GM18873 (cell line): Measurements from ENCODE around the gene BAIAP2.
"Not testable (repeated sequence)": the region's sequence is repeated elsewhere in the genome, so short reads cannot be mapped to it uniquely, and the experiment has no call there.

Experiments used
- ATAC-seq: cut with Tn5 transposase; IDR thresholded peaks from one replicate; pipeline ENCODE4 v1.9.1; 2021; ENCODE audit warnings: mild to moderate bottlenecking, moderate library complexity, moderate number of reproducible peaks; ENCODE audit not compliant: unreplicated experiment, low FRiP score

BAIAP2 gene

DNA sequence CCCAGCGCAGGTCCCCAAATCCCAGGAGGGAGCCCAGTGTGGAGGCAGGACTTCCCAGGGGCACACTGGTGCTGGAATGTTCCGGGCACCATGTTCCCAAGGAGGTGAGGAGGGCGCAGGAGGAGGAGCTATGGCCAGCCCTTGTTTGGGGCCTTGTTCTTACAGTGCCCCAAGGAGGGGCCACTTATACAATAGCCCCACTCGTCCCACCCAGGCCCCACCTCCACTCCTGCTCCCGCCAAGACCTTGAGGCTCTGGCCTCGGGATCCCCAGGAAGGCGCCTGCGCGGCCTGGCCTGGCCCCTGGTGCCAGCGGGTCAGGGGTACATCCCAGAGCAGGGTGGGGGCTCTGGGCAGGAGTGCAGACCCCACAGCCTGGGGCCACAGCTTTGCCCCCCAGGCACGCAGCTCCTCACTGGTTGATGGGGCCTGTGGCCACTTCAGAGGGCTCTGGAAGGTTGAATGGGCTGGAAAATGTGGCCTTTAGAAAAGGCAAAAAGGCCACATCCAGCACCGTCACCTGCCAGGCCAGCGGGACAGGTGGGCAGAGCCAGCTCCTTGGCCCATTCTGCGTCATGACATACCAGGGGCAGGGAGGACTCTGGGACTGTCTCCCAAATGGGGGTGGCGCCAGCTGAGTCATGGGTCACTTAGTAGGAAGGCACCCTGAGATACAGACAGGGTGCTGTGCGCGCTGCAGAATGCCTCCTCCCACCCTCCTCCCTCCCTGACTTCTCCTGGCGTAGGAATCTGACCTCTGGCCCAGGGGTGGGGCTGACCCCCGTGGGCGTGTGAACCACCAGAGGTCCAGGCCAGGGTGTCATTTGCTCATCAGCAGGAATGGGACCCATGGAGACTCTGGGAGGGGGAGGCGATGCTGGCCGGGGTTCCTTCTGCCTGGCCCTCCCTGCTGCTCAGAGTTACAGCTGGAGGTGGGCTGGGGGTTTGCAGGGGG lies 98.1 kb downstream of the BAIAP2 start:
- no peak for ATAC-seq

DNA sequence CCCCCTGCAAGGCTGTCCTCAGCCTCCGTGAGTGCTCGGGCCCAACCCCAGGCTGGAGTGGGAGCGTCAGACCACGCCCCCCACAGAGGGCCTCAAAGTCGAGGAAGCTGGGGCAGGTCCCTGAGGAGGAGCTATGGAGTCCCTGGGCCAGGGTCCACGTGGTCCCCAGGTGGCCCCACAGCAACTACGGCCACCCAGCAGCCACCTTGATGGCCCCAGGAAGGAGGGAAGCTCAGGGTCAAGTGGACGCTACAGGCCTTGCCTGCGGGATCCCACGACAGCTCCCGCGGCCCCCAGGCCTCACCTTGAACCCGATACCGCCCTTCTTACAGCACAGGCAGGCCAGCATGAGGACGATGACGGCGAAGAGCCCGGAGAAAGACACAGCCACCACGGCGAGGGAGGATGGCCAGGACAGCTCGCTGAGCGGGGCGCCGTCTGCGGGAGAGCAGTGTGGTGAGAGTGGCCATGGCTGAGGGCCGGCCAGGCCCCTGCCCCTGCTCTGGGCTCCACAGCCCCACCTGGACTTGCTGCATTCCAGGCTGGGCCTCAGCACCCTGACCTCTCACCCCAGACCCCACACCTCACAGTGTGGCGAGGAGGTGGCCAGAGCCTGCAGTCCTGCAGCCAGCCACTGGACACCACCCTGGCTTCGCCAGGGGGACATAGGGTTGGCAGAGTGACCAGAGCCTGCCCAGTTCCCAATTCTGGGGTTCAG lies 99.3 kb downstream of the BAIAP2 start:
- no peak for ATAC-seq

DNA sequence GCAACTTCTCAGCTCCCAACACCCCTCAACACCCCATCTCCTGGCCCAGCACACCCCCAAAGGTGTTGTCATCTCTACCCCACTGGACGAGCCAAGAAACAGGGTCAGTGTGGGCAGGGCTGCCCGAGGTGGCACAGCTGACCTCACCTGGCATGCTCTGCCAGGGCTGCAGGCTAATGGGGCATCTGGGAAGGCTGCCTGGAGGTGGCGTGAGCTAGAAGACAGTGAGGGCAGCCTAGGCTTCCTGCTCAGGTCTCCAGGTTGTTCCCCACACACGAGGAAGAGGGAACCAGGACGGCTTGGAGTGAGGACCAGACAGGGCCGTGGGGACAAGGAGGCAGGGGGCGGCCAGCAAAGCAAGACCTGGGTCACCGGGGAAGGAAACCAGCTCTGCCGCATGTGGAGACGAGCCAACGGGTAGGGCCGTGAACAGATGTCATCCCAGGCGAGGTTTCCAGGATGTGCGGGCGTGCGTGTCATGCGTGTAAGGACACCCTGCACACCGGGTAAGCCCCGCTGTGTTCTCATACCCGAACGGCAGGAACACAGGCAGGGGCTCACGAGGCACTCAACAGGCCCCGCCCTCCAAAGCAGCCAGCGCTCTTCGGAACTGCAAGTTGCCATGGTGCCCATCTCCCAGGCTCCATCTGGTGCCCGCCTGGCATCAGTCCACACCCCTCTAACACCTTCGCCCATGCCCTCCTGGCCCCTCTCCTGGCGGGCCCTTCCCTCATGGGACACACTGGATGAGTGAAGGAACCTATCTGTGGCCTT lies 100.7 kb downstream of the BAIAP2 start:
- no peak for ATAC-seq

DNA sequence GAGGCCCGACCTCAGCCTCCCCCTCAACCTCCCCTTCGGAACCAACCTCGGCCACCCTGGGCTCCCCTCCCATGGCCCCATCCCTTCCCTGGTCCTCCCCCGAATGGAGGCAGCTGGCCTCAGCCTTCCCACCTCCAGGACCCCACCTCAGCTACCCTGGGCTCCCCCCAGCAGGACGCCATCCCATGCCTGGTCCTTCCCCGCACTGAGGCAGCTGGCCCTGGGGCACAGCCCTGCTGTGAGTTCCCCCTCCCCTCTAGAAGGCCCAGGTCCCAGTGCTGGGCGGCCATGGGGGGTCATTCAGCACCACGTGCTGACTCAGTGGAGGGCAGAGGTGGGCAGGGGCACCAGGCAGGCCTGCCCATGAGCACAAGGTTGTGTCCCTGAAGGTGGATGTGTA lies 101.4 kb downstream of the BAIAP2 start:
- no peak for ATAC-seq

DNA sequence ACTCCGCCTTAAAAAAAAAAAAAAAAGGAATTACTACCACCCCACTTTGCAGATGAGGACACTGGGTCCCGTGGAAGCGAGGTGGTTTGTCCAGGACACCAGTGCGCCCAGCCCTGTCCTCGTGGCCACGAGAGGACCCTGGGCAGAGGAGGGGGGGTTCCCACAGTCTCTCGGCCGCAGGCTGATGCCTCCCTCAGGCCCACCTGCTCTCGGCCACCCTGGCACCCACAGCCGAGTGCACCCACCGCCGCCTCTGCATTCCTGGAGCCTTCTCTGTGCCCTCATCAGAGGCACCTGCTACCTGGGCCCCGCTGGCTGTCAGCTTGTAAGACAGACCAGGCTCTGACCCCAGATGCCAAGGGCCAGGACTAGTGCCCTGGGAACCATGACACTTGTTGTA lies 102.3 kb downstream of the BAIAP2 start:
- ATAC-seq, result no peak

GRCh38 chr17:81138083-81138482 lies 103.1 kb downstream of the BAIAP2 start:
- ATAC-seq, result no peak

- ATAC-seq, result no peak
Observed at GRCh38 chr17:81138500-81138899, 103.5 kb downstream of the BAIAP2 start.

- ATAC-seq, result no peak
Observed at GRCh38 chr17:81139428-81139827, 104.5 kb downstream of the BAIAP2 start.

- ATAC-seq, result no peak
Observed at GRCh38 chr17:81140018-81140417, 105.1 kb downstream of the BAIAP2 start.

- no peak for ATAC-seq
Observed at GRCh38 chr17:81140695-81141094, 105.7 kb downstream of the BAIAP2 start.

GRCh38 chr17:81142301-81143199 lies 107.6 kb downstream of the BAIAP2 start:
- ATAC-seq, result no peak

- no peak for ATAC-seq
Observed at GRCh38 chr17:81143200-81143527, 108.2 kb downstream of the BAIAP2 start.

GRCh38 chr17:81143717-81144422 lies 108.9 kb downstream of the BAIAP2 start:
- no peak for ATAC-seq

GRCh38 chr17:81144423-81144781 lies 109.5 kb downstream of the BAIAP2 start:
- ATAC-seq, result no peak

DNA sequence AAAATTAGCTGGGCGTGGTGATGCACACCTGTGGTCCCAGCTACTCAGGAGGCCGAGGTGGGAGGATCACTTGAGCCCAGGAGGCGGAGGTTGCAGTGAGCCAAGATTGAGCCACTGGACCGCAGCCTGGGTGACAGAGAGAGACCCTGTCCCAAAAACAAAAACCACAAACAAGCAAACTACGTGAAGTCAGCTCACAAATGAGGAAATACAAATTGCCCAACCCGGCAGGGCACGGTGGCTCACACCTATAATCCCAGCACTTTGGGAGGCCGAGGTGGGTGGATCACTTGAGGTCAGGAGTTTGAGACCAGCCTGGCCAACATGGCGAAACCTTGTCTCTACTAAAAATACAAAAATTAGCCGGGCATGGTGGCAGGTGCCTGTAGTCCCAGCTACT lies 111.3 kb downstream of the BAIAP2 start:
- not testable (repeated sequence) for ATAC-seq

DNA sequence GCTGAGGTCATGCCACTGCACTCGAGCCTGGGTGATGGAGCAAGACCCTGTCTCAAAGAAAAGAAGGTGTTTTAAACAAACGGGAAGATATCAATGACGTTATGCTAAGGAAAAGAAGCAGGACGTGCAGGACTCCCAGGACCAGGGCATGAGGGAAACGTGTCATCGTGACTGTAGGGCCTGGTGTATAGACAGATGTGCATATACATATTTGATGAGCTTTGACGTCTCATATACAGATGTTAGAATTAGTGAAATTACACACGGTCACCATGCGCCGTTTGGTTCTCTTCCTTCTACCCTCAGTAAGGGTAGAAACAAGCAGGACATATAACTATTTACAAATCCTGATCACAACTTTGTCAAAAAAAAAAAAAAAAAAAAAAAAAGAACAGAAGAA lies 112.8 kb downstream of the BAIAP2 start:
- no peak for ATAC-seq

DNA sequence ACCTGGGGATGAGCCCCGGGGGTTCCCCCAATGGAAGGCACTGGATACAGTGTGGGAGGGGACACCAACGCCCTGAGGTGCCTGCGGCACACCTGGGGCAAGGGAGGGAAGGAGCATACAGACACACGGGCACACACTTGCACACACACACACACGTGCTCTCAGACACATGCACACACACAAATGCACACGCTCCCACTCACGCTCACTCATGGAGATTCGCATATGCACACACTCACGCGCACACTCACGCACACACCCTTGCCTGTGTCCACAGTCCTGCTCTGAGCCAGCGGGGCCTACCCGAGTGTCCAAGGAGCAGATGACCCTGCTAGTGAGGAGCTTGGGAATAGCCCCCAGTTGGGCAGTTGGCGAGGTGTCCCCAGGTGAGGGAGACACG lies 113.6 kb downstream of the BAIAP2 start:
- no peak for ATAC-seq

DNA sequence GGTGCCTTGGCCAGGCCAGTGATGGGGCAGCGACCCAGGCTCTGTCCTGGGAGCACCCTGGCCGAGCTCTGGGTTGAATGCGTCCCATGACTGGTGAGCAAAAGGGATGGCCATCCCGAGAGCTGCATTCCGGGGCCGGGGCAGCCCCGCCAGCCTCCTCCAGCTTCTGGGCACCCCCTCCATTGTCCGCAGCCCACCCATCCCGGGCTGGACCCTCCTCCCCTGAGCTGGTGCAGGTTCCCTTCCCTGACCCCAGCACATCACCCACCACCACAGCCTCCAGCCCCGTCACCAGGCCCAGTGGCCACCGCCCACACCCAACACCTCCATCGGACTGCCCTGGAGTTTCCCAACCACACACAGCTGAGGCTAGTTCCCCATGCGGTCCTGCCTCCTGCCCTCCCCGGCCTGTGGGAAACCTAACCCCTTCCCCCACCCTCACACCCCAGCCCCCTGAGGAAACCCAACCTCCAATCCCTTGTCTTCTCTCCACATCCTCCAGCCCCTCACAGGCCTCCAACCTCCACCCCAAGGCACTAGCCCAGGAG lies 114.1 kb downstream of the BAIAP2 start:
- no peak for ATAC-seq

- no peak for ATAC-seq
Observed at GRCh38 chr17:81150377-81151077, 115.6 kb downstream of the BAIAP2 start.
